Spleen (tissue), 11 donors: ENCODE measurements around the gene NMT2. TPM values are rescaled to one million over a fixed set of nuclear protein-coding genes. Genes with fewer than 3 reads are reported as not detected.

Source experiments
- DNase-seq: peaks from one replicate; pipeline ENCODE4 v3.0.0-alpha.2; 2020
- H3K27ac ChIP-seq, 8 donors: fragments of 200-600 bp; sonication (generic) in 7 of 8; 1 replicate in 4 of 8; 2 replicates in 4 of 8; pipeline versions ENCODE4 v1.5.0 to v1.8.0; 2016 to 2021; ENCODE audit warnings: inconsistent platforms in 4 of 8, mild to moderate bottlenecking in 4 of 8, moderate library complexity in 1 of 8
- H3K27me3 ChIP-seq, 7 donors: fragments of 200-600 bp; sonication (generic) in 6 of 7; replicated peaks in 1 of 7; 1 replicate in 4 of 7; 2 replicates in 3 of 7; pipeline versions ENCODE4 v1.5.0 to v1.8.0; 2016 to 2021; ENCODE audit warnings: inconsistent platforms in 3 of 7, mild to moderate bottlenecking in 1 of 7
- H3K36me3 ChIP-seq, 6 donors: fragments of 200-600 bp; sonication (generic) in 5 of 6; 1 replicate in 4 of 6; 2 replicates in 2 of 6; pipeline versions ENCODE4 v1.5.0 to v1.8.0; 2016 to 2021; ENCODE audit warnings: inconsistent platforms in 2 of 6
- H3K4me1 ChIP-seq, 6 donors: fragments of 200-600 bp; sonication (generic) in 5 of 6; 1 replicate in 3 of 6; 2 replicates in 3 of 6; pipeline versions ENCODE4 v1.5.0 to v1.8.0; 2016 to 2021; ENCODE audit warnings: inconsistent platforms in 3 of 6
- H3K4me3 ChIP-seq, 8 donors: fragments of 200-600 bp; sonication (generic) in 7 of 8; 1 replicate in 4 of 8; 2 replicates in 4 of 8; pipeline versions ENCODE4 v1.5.0 to v1.8.0; 2016 to 2021; ENCODE audit warnings: inconsistent platforms in 4 of 8, mild to moderate bottlenecking in 4 of 8, moderate library complexity in 2 of 8
- H3K9me3 ChIP-seq, 8 donors: fragments of 200-600 bp; sonication (generic) in 7 of 8; 1 replicate in 4 of 8; 2 replicates in 4 of 8; pipeline versions ENCODE4 v1.5.0 to v1.8.0; 2016 to 2021; ENCODE audit warnings: inconsistent platforms in 4 of 8
- POLR2A ChIP-seq, 3 donors: fragments of 450-650 bp; IDR thresholded peaks; one replicate each; pipeline ENCODE4 v1.5.1; 2017; ENCODE audit warnings: antibody characterized with exemption in 3 of 3, mild to moderate bottlenecking in 1 of 3
- POLR2AphosphoS5 ChIP-seq, 3 donors: sonication (generic); formaldehyde crosslinking; IDR thresholded peaks; one replicate each; pipeline ENCODE4 v1.5.1; 2017; ENCODE audit warnings: antibody characterized with exemption in 3 of 3
- WGBS, 5 donors: extraction: QIAGEN DNeasy Blood & Tissue Kit in 3 of 5; methylation state at CpG; one replicate each; pipeline versions ENCODE4 v1.1.5 to v1.1.7; 2013 to 2018; 5-methylcytosine and 5-hydroxymethylcytosine counted together
- intact Hi-C: fragments of 100-400 bp; cut with DNase I; formaldehyde crosslinking; loops from one replicate; pipeline ENCODE4 v1.15.0; 2023; ENCODE audit warnings: low total_unique reads
- polyA plus RNA-seq, 3 donors: library from polyadenylated mRNA; stranded (reverse); fragments of 200-250 nt; gene quantifications; one replicate each; pipeline ENCODE4 v1.2.1, GENCODE V29; 2013
- small RNA-seq, 4 donors: library from RNA; depleted of rRNA; stranded (forward); fragments of <200 nt; gene quantifications; one replicate each; pipeline ENCODE3, GENCODE V24; 2016
- total RNA-seq, 7 donors: library from RNA; depleted of rRNA in 3 of 7; stranded (reverse); fragments of >200 nt in 3 of 7; fragmentation: NEBNext Ultra II Directional in 4 of 7; extraction: Animal tissue kit (Norgen Biotek cat#: 25700) in 4 of 7; gene quantifications; one replicate each; pipeline versions ENCODE4 v1.1.0 to v1.2.1, GENCODE V29; 2016 to 2021
- TF ChIP-seq, protein P1 (sequence below), 11 experiments: fragments of 200-600 bp in 7 of 11; fragments of 450-650 bp in 4 of 11; sonication (generic) in 4 of 11; IDR thresholded peaks in 8 of 11; conservative IDR thresholded peaks in 3 of 11; 1 replicate in 7 of 11; 2 replicates in 4 of 11; pipeline versions ENCODE4 v1.4.0 to v1.8.0; 2016 to 2021; ENCODE audit warnings: antibody characterized with exemption in 11 of 11, inconsistent platforms in 4 of 11, mild to moderate bottlenecking in 1 of 11
- donor health status: healthy with polysubstance abuse.
- donor health status: DM: no; HTN: no; CAD: no; lungs with moderate emphysema.
- donor health status: DM: no; HTN: no; CAD: no.
- donor health status: Bipolar disorder and iron deficiency.
- donor health status: healthy.
- donor health status: DM: no; HTN: no; CAD: no.
- donor health status: DM: yes; HTN: yes; CAD: no.

The NMT2 gene
- total and polyA plus RNA-seq, 10 donors: 4.3 to 19.2 (median 12.8) TPM

DNA sequence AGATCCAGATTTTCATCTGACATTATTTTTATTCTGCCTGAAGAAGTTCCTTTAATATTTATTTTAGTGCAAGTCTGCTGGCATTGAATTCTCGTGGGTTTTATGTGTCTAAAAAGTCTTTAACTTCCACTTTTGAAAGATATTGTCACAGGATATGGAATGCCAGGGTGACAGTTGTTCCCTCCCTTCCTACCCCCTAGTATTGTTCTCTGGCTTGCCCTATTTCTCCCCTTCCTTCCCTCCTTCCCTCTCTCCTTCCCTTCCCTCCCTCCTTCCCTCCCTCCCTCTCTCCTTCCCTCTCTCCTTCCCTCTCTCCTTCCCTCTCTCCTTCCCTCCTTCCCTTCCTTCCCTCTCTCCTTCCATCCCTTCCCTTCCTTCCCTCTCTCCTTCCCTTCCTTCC is 109.8 kb downstream of the NMT2 start:
- no peak overlapping the region for H3K27ac ChIP-seq
- peaks cover 0 to 22% (median 18%) of the 10 kb centered on the region in 8 donors for H3K9me3 ChIP-seq
- H3K4me1 ChIP-seq: no peaks in the 10 kb centered on the region
- intact Hi-C loops: no loop called here
- TF ChIP-seq POLR2AphosphoS5 (IDR thresholded peaks at IDR 0.05) (no peak), POLR2A (IDR thresholded peaks at IDR 0.05) (no peak)
- TF ChIP-seq, protein P1, sequence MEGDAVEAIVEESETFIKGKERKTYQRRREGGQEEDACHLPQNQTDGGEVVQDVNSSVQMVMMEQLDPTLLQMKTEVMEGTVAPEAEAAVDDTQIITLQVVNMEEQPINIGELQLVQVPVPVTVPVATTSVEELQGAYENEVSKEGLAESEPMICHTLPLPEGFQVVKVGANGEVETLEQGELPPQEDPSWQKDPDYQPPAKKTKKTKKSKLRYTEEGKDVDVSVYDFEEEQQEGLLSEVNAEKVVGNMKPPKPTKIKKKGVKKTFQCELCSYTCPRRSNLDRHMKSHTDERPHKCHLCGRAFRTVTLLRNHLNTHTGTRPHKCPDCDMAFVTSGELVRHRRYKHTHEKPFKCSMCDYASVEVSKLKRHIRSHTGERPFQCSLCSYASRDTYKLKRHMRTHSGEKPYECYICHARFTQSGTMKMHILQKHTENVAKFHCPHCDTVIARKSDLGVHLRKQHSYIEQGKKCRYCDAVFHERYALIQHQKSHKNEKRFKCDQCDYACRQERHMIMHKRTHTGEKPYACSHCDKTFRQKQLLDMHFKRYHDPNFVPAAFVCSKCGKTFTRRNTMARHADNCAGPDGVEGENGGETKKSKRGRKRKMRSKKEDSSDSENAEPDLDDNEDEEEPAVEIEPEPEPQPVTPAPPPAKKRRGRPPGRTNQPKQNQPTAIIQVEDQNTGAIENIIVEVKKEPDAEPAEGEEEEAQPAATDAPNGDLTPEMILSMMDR (IDR thresholded peaks at IDR 0.05 in 8 of 11, conservative IDR thresholded peaks at IDR 0.05 in 3 of 11): no peak
- DNase-seq: no peak
- no peaks in the 10 kb centered on the region for H3K36me3 ChIP-seq
- 16 to 30% (median 26%) methylated on average over 1 of the region's 1 CpG for WGBS, 5 donors
- H3K4me3 ChIP-seq: no peak overlapping the region
- peaks cover 0 to 10% (median 0%) of the 10 kb centered on the region in 7 donors for H3K27me3 ChIP-seq

Small RNA genes lying within 50 kb of the gene (small RNA-seq; reads per million reads assigned to genes)
- 0 reads per million in 4 donors for gene AL590365.1

Other genes starting within 250 kb of the NMT2 start
- 10 to 100 TPM; 23.0 to 35.6 (median 27.3) TPM for gene DCLRE1C, start 214.6 kb downstream of the NMT2 start, total RNA-seq
- gene DCLRE1C, start 214.6 kb downstream of the NMT2 start, polyA plus RNA-seq: 1 to 10 TPM; 6.8 to 9.2 (median 9.2) TPM
- gene MEIG1, start 209.3 kb downstream of the NMT2 start, total RNA-seq: not detected
- under 1 TPM; 0.54 to 0.64 (median 0.57) TPM for gene MEIG1, start 209.3 kb downstream of the NMT2 start, polyA plus RNA-seq
- gene OLAH, start 124.8 kb downstream of the NMT2 start, total RNA-seq: 10 to 100 TPM in 3 of 7 donors, 1 to 10 TPM in 3, not detected in 1; 2.6 to 17.5 (median 6.8) TPM
- gene OLAH, start 124.8 kb downstream of the NMT2 start, polyA plus RNA-seq: 1 to 10 TPM in 2 of 3 donors, under 1 TPM in 1; 0.80 to 4.0 (median 1.2) TPM
- gene ACBD7, start 79.9 kb downstream of the NMT2 start, total RNA-seq: under 1 TPM in 1 of 7 donors, not detected in 6; 0.77 TPM
- under 1 TPM in 2 of 3 donors, not detected in 1; 0.09 to 0.10 TPM for gene ACBD7, start 79.9 kb downstream of the NMT2 start, polyA plus RNA-seq
- gene RPP38, start 71.3 kb downstream of the NMT2 start, total RNA-seq: 10 to 100 TPM; 12.5 to 19.7 (median 15.6) TPM
- 10 to 100 TPM; 22.3 to 24.9 (median 24.2) TPM for gene RPP38, start 71.3 kb downstream of the NMT2 start, polyA plus RNA-seq
- 10 to 100 TPM; 16.0 to 34.0 (median 23.7) TPM for gene FAM171A1, start 202.6 kb upstream of the NMT2 start, total RNA-seq
- gene FAM171A1, start 202.6 kb upstream of the NMT2 start, polyA plus RNA-seq: 1 to 10 TPM; 3.5 to 9.1 (median 4.0) TPM